ENCODE results near the gene ZXDC.

Gene ZXDC

DNA sequence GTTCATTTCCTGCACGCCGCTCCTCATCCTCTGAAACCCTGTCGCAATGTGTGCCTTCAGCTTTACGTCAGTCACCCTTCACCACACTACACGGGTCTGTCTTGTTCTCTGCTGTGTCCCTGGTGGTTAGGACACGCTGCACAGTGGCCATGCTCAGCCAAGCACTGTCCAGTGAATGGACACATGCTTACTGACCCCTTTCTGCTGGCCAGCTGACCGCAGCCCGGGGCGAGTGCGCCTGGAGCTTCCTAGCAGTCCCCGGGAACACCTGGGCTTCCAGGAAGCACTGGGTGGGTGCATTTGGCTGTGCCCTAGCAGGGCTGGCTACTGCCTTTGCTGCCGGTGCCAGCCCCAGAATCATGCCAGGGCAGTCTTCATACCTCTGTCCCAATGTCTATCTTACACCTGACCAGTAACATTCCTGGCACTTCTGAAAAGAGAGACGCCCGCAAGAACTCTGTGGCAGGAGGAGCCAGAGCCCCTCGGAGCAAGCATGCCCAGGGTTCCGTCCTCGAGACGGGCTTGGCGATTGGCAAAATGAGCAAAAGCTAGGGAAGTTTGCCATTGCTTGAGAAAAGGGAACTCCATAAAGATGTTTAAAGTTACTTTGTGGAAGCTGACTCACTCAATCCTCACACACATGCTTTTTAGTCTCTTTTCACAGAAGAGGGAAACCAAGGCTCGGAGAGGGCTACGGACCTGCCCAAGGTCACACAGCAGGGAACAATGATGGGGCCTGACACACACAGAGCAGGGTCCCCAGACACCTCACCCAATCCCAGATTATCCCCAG is 15.7 kb upstream of the ZXDC start:
- no peak overlapping the region for H3K27ac ChIP-seq
- DNase-seq (ENCODE audit: low read depth, low spot score) = no peak

DNA sequence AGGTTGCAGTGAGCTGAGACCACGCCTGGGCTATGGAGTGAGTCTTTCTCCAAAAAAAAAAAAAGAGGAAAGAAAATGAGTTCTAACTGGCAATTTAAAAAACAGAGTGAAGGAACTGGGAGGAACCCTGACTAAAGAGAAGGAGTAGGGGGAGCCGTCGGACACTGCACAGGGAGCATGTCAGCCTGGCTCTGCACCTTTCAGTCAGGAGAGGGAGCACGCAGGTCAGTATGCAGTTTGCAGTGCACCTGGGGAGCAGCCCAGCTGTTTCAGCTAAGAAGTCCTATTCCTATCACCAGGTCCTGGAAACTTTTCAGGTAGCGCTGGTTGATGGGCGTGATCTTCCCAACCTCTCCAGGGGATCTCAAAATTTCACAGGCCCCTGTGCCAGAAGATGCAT is 14.9 kb upstream of the ZXDC start:
- DNase-seq (ENCODE audit: low read depth, low spot score) = no peak
- H3K27ac ChIP-seq = no peak overlapping the region

DNA sequence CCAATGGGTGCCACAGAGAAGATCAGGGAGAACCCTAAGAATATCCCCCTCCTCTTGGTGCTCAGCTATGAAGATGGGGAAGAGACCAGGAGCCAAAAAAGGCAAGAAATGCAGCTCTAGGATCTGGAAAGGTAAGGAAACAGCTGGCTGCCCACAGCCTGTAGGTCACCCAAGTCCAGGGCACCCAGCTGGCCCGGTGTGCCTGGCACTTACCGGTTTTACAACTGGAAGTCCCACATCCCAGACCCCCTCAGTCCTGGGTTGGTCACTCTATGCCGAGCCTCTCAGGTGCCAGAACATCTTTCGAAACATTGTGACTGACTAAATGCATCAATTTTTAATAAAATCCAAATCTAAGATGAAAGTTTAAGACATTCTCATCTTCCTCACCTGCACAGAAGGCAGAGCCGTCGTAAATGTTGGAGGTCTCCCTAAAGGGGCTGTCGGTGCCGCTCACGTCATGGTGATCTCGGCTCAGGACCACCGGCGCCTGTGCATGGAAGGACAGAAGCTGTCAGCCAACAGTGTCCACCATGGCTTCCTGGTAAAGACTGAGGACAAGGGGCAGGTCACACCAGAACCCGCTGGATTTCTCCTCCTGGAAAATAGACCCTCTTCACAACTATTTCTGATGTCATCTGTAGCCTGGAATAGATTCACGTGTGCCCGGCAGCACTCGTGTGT is 13.3 kb upstream of the ZXDC start:
- H3K27ac ChIP-seq = no peak overlapping the region
- no peak for DNase-seq (ENCODE audit: low read depth, low spot score)

DNA sequence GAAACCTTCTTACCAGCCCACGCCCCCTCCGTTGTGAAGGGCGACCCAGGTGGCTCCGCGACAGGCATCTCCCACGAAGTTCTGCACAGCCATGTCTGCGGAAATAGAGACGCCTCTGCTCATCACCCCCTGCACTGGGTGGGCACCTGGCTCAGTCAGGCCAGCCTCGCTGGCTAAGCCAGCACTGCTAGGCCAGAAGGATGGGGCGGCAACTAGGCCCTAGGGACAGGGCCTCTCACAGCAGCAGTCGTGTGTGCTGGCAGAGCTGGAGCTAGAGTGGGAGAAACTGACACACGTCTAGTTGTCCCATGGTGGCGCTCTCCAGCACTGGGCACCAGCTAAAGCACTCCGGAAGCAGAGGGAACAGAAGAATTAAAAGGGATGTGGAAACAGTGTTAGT is 12.5 kb upstream of the ZXDC start:
- no peak overlapping the region for H3K27ac ChIP-seq
- DNase-seq (ENCODE audit: low read depth, low spot score) = no peak

DNA sequence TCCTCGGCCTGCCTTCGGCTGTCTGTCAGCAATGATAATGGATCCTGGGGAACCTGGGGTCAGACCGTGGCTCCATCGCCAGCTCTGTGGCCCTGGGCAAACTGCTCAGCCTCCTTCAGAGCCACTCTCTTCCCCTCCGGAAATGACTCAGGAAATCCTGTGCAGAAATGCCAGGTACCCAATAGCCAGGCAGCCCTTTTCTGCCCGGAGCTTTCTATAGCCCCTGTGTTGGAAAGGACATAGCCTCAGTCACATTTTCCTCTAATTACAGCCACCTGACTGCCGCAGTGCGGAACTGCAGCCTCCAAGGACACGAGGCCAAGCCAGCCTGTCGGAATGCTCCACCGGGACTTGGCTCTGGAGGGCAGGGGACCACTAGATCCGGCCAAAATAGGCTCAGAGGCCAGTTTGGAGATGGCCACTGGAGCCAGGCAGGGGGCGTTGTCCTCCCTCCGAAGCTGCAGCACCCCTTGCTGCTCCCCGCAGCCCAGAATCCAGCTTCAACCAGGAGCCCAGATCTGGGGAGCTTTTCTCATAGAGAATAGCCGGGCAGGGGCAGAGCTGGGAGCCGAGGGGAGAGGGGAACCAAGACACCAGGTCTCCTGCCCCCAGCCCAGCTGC is 11.6 kb upstream of the ZXDC start:
- no peak overlapping the region for H3K27ac ChIP-seq

DNA sequence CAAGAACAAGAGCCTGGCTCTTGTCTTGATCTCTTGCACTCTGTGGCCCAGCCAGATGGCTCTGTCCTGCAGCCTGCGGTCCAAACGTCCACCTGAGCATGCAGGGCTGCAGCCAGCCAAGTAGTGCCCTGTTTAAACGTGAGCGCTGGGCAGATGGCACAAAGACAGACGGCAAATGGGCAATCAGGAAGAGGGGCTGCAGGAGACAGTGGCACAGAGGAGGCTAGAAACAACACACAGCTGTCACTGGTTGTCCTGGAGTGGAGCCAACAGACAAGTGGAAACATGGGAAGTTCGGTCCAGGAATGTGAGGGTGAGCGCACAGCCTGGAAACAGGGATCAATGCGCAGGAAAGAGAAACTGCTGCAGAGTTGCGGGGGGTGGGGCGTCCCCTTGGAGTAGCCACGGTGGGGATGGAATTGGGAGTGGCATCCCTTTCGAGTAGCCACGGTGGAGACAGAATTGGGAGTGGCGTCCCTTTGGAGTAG is 10.7 kb upstream of the ZXDC start:
- H3K27ac ChIP-seq = no peak overlapping the region
- DNase-seq (ENCODE audit: low read depth, low spot score) = no peak

More for the DNA sequence above, 11.6 kb upstream of the ZXDC start:
- no peak for DNase-seq (ENCODE audit: low read depth, low spot score)

DNA sequence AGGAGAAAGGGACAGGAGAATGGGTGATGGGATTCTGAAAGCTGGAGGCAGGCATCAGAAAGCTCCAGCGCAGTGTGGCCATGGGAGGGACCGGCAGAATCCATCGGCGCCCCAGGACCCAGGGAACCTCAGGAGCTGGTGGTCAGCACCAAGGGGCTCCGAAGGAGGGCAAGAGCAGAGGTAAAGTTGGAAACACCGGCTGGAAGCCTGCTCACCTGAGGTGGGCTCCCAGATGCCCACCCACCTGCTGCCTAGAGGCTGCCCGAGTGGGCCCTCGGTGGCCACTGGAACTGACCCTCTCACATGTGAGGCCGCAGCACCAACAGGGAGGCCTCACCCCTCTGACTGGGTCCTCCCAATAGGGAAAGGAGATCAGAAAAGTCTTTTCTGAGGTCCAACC is 10.3 kb upstream of the ZXDC start:
- no peak overlapping the region for H3K27ac ChIP-seq
- no peak for DNase-seq (ENCODE audit: low read depth, low spot score)

DNA sequence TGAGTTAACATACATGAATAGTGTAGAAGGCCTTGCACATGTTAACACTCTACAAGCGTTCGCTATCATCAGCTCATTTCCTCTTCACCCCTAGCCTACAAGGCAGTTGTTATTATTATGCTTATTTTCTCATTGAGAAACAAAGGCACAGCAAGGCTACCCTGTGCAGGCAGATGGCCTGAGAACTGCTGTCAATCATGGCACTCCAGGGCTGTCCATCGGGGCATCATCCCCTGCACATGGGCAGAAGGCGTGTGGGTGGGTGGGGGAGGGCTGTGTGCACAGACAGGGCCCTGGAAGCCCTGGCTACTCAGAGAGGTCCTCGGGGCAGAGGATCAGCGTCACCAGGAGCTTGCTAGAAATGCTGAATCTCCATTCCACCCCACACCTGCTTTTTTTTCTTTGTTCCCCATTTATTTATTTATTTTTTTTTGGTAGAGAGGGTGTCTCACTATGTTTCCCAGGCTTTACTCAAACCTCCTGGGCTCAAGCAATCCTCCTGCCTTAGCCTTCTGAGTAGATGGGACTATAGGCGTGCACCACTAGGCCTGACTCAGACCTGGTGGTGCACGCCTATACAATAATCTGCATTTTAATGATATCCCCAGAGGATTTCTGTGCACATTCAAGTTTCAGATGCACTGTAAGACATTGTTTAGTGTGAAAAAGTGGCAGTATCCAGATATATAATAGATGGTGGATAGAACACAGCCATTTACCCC is 9.6 kb upstream of the ZXDC start:
- no peak overlapping the region for H3K27ac ChIP-seq
- no peak for DNase-seq (ENCODE audit: low read depth, low spot score)

DNA sequence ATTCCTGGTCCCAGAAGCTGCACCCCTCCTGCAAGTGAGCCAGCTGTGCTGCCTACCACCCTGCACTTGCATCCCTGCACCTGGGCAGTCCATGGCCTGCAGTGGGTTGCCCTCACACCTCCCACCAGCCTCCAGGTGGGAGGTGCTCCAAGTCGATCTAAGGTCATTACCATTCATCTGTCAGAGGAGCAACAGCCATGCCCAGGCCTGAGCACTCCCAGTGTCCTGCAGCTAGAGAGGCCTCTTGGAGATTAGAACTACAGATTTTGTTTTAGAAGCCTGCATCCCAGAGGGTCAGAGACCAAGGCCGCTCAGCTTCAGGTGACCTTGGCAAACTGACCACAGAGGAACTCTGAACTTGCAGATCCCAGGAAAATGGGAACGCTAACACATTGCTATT is 9.0 kb upstream of the ZXDC start:
- no peak overlapping the region for H3K27ac ChIP-seq
- DNase-seq (ENCODE audit: low read depth, low spot score) = no peak

DNA sequence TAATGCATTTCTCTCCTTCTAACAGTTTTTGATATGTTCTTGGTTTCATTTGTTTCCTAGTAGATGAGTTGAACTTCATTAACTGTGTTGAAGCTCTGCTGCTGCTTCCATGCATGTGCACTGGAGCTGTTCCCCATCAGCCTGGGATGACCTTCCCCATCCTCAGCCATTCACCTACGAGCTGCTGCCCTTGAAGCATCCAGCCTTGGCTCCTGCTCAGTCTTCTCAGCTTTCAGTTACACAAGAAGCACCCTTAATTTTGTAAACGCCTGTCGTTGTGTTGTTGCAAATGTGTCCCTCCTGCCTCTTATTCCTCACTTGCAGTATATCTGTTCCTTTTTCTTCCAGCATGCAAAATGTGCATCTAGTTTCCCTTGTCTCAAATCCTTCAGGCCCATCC is 8.5 kb upstream of the ZXDC start:
- no peak overlapping the region for H3K27ac ChIP-seq
- DNase-seq (ENCODE audit: low read depth, low spot score) = no peak

DNA sequence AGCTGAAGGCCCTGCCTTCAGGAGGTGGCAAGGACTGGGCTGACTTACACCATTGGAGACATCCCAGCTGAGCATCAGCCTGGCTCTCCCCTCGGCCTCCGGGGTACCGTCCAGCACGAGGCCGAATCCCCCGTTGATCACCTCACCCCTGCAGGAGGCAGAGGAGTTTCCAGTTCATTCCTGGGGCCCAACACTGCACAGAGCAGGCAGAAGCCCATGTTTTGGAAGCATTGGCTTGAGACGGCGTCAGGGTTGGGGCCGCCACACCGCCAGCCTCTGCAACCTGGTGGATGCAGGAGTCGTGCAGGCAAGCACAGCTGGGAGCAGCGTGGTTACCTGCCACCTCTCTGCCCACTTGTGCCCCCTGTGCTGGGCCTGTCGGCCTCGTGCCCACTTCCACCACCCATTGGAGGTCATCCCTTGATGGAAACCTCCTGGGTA is 7.7 kb upstream of the ZXDC start:
- no peak overlapping the region for H3K27ac ChIP-seq
- no peak for DNase-seq (ENCODE audit: low read depth, low spot score)

DNA sequence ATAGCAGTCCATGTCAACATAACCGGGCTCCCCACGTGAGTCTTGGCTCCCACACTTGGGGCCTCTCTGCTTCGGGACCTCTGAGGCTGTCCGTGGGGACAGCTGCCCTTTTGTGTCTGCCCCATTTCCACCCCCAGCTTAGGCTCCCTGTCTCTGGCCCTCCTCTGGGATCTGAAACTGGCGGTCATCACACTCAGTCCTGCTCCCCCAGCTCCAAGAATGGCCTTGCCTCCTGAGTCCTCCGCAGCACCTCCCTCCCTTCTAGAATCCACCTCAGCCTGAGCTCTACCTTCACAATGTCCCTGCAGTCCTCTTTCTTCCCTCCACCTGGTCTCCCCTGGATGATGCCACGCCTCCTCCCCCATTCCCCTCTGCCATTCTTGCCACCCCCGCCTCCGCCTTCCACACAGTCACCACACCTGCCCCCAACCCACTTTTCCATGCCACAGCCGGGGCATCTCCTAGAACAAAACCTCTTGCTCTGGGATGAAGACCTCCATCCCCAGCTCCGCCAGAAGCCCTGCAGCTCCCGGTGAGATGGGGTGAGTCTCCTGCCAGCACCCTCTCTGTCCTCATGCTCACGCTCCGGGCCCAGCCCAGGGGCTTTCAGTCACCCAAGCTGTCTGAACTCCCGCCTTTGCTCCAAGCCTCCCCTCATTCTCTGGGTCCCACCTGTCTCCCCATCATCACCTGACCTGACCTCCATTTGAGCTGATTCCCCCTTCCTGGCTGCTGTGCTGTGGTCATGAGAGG is 7.0 kb upstream of the ZXDC start:
- no peak for DNase-seq (ENCODE audit: low read depth, low spot score)
- H3K27ac ChIP-seq = no peak overlapping the region

DNA sequence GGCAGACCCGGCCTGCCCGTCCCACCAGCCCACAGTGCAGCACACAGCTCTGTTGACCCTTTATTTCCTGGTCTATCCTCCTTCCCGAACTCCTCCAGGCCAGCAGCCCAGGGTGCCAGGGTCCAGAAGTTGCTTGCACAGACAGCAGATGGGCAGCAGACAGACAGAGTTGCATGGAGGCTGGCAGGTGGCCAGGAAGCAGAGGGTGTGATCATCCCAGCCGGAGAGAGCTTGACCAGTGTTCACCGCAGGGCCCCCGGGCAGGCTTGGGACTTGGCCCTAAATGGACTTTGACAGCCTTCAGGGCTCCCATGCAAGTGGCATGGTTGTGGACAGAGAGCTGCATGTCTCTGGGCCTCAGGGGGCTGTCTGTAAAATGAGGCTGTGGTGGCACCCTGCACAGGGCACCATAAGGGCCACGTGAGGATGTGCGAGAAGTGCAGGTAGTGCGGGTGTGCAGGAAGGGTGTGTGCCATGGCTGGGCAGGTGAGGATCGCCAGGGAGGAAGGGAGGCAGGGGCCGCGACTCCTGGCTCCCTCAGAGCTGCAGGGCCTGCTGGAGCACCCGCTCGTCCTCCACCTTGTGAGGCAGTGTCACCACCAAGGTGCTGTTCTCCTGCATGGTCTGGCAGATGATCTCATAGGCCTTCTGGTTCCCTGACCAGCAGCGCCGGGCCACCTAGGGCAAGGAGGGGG is 6.3 kb upstream of the ZXDC start:
- no peak overlapping the region for H3K27ac ChIP-seq
- no peak for DNase-seq (ENCODE audit: low read depth, low spot score)

DNA sequence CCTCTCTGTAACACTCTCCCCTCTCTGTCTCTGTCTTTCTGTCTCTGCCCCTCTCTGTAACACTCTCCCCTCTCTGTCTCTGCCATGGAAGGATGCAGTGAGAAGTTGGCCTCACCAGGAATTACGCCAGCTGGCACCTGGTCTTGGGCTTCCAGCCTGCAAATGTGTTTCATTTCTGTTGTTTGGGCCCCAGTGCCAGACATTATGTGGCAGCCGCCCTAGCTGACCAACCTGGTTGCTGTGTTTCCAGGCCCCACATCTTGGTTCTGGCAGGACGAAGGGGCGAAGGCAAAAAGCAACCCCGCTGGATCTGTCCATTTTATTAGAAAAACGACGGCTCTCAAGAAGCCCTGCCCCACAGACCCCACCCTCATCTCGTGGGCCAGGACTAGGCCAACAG is 5.2 kb upstream of the ZXDC start:
- no peak overlapping the region for H3K27ac ChIP-seq
- DNase-seq (ENCODE audit: low read depth, low spot score) = no peak

DNA sequence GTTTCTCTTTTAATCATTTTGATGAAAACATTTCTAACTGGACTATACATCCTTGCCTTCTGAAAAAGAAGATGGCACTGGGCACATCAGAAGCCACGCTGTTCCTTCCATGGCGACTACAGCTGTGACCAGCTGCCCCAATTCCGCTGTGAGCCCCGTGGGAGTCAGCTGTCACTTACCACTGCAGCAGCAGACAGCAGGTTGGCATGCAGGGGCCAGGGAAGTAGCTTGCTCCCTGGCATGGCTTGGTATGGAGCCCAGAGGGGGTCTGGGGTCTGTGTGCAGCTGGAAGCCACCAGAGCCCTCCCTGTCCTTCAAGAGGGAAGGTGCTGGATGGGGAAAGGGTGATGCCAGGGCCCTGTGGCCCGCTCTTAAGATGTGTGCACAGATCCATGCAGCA is 4.5 kb upstream of the ZXDC start:
- H3K27ac ChIP-seq = no peak overlapping the region
- no peak for DNase-seq (ENCODE audit: low read depth, low spot score)

DNA sequence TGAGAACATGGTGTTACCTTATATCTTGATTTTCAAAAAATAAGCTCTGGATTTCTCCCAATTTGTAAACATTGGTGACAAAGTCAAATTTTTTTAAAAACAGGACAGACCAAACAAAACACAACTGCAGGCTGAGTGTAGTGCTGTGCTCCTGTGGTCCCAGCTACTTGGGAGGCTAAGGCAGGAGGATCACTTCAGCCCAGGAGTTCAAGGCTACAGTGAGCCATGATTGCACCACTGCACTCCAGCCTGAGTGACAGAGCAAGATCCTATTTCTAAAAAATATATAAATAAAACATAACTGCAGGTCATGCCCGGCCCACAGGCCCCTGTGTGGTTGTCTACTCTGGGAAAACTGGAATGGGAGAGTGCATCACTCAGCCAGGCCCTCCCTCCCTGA is 4.0 kb upstream of the ZXDC start:
- H3K27ac ChIP-seq = no peak overlapping the region
- no peak for DNase-seq (ENCODE audit: low read depth, low spot score)

DNA sequence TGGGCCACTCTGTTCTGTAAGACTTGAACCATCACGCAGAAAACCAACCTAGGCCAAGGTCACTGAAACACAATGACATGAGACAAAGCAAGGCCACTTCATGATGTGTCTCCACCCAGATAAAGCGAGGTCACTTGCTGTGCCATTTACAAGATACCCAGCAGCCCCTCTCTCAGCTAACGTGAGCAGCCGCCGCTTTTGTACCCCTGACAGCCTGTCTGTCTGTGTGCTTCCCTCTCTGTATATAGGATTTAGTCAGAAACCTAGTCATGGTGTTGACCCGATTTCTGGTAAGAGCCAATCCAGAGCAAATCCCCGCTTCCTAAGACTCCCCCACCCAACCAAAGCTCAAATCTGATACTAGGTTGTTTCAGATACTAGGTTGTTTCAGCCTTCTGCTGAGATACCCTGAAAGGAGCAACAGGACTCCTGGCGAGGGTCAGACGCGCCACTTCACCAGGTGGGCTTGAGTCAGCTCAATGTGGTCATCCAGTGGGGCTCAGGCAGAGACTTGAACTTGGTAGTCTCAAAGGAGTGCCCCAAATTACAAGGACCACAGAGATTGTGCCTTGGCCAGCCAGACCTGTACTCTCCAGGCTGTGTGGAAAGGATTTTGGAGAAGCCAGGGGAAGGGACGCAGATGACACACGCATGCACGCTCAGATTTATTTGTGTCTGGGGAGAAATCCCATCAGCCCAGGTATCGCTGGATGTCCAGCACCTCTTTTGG is 3.1 kb upstream of the ZXDC start:
- H3K27ac ChIP-seq = no peak overlapping the region
- DNase-seq (ENCODE audit: low read depth, low spot score) = no peak

DNA sequence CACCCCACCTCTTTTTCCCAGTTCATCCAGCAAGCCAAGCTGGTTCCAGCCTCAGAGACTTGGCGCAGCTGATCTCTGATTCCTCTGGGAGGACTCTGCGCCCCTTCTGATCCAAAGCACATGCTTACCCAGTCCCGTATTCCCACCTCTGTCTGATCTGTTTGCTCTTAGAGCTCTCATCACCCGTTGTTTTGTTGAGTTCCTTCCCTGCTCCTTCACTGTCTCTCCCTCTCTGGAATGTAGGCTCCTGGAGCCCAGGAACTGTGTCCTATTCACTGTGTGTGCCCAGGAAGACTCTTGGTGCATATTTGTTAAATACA is 1.3 kb upstream of the ZXDC start:
- no peak overlapping the region for H3K27ac ChIP-seq
- DNase-seq (ENCODE audit: low read depth, low spot score) = no peak

Measured in epithelial cell of prostate (primary cell).